H1 (cell line): ENCODE results near the gene ZNF532.

Source experiments
- JUND ChIP-seq: IDR thresholded peaks from 2 replicates; pipeline ENCODE4 v1.6.1; 2011; ENCODE audit warnings: mild to moderate bottlenecking, improper control_type of control experiment, low read length
- POLR2AphosphoS5 ChIP-seq: IDR thresholded peaks from 2 replicates; pipeline ENCODE4 v1.6.1; 2011; ENCODE audit warnings: low read depth, low read length
- RAD21 ChIP-seq, 2 experiments: IDR thresholded peaks in 1 of 2; conservative IDR thresholded peaks in 1 of 2; 2 replicates each; pipeline ENCODE4 v1.6.1; 2011; ENCODE audit warnings: low read depth in 2 of 2, low read length in 2 of 2, improper control_type of control experiment in 1 of 2, inconsistent platforms in 1 of 2, mild to moderate bottlenecking in 1 of 2, moderate library complexity in 1 of 2
- TF ChIP-seq, protein P1 (sequence below), 3 experiments: IDR thresholded peaks; 1 replicate in 2 of 3; 2 replicates in 1 of 3; pipeline versions ENCODE4 v1.5.1 to v1.6.1; 2011; ENCODE audit warnings: low read length in 3 of 3, mild to moderate bottlenecking in 3 of 3, inconsistent platforms in 2 of 3, low read depth in 1 of 3, moderate library complexity in 1 of 3; ENCODE audit not compliant: insufficient read depth in 1 of 3; ENCODE audit errors: control extremely low read depth in 1 of 3

DNA sequence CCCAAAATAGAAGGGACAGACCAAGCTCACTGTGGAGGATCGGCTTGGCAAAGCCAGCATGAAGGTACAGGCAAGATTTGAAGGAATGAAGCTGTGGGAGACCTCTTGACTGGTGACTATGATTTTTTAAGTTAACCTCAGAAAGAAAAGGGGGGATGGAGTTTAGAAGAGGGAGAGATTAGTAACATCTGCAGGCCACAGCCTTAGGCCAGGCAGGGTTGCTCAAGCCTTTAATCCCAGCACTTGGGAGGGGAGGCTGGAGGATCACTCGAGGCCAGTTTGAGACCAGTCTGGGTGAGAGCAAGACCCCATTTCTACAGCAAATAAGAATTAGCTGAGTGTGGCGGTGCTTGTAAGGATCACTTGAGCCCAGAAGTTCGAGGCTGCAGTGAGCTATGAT is 46.6 kb downstream of the ZNF532 start:
- TF ChIP-seq RAD21 (IDR thresholded peaks at IDR 0.05 in 1 of 2, conservative IDR thresholded peaks at IDR 0.05 in 1 of 2; ENCODE audit: low read depth in 2 of 2, low read length in 2 of 2) (no peak), POLR2AphosphoS5 (no peak), JUND (no peak)
- TF ChIP-seq, protein P1, sequence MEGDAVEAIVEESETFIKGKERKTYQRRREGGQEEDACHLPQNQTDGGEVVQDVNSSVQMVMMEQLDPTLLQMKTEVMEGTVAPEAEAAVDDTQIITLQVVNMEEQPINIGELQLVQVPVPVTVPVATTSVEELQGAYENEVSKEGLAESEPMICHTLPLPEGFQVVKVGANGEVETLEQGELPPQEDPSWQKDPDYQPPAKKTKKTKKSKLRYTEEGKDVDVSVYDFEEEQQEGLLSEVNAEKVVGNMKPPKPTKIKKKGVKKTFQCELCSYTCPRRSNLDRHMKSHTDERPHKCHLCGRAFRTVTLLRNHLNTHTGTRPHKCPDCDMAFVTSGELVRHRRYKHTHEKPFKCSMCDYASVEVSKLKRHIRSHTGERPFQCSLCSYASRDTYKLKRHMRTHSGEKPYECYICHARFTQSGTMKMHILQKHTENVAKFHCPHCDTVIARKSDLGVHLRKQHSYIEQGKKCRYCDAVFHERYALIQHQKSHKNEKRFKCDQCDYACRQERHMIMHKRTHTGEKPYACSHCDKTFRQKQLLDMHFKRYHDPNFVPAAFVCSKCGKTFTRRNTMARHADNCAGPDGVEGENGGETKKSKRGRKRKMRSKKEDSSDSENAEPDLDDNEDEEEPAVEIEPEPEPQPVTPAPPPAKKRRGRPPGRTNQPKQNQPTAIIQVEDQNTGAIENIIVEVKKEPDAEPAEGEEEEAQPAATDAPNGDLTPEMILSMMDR (IDR thresholded peaks at IDR 0.05; ENCODE audit: control extremely low read depth in 1 of 3, insufficient read depth in 1 of 3, low read depth in 1 of 3, low read length in 3 of 3): no peak
